ENCODE measurements around the gene PAM. TPM values are rescaled to one million over a fixed set of nuclear protein-coding genes. Genes with fewer than 3 reads are reported as not detected.

The PAM gene
- total RNA-seq, 3 donors from 2014 or later, result 159 to 227 (median 193) TPM

DNA sequence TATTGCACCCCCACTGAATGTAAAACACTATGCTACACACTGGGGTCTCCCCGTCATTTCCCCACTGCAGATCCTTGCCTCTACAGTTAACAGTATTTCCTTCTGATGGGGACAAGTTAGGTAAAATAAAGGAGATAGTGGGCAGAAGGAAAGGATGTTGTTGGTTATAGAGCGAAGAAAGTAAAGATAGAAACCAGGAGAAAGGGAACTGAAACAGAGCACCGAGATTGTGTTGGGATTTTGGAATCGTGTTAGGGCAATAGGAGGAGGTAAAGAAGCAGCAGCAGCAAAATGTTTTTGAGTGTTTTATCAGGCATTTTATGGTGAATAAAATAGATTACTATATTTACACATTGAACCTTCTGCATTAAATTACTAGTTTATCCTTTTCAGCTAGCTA is 60.0 kb downstream of the PAM start:
- no peaks in the 10 kb centered on the region for H3K27me3 ChIP-seq
- DNase-seq (ENCODE audit: low spot score in 2 of 2), result no peak
- intact Hi-C loops (cut with DNase I; ENCODE audit: low total_unique reads), result no loop called here
- H3K4me1 ChIP-seq, result no peaks in the 10 kb centered on the region
- no peak overlapping the region for H3K4me3 ChIP-seq
- H3K27ac ChIP-seq, result no peak overlapping the region
- TF ChIP-seq CTCF (IDR thresholded peaks at IDR 0.05) (no peak), POLR2AphosphoS5 (IDR thresholded peaks at IDR 0.05) (no peak), POLR2A (IDR thresholded peaks at IDR 0.05) (no peak)
- H3K36me3 ChIP-seq, result no peaks in the 10 kb centered on the region
- H3K9me3 ChIP-seq, result no peaks in the 10 kb centered on the region

DNA sequence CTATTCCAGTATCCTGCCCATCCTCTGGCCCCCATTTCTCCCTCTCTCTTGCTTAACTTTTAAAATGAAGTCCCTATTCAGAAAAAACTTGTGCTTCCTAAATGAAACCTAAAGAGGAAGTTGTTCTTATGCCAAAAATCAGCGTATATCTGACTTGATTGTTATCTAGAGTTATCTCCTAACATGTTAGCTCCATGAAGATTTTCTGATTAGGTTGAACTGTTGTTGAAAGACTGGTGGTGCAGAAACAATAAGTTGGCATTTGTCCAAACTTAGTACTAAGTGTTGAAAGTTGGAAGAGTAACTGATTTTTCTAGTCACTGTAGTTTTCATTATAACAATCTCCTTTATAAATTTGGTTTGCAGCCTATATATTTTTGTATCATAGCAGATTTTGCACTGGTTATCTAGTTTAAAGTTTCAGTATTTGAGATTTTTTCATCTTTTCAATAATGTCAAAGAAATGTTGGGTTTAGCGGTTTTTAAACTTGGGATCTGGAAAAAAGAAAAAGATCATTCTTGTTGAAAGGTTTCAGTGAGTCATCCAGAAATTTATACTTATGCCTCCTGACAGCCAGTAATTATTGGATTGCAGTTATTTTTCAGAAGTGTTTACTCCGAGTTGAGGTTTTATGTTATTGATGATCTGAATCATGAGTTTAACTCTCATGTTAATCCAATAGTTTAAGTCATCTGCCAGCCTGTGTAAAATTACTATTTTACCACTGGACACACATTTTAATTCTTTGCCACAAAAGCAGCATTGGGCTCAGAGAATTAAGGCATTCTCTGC is 60.6 kb downstream of the PAM start:
- no peak overlapping the region for H3K27ac ChIP-seq
- no peak overlapping the region for H3K4me3 ChIP-seq
- H3K27me3 ChIP-seq, result no peaks in the 10 kb centered on the region
- intact Hi-C loops (cut with DNase I; ENCODE audit: low total_unique reads), result no loop called here
- no peak for DNase-seq (ENCODE audit: low spot score in 2 of 2)
- TF ChIP-seq POLR2A (IDR thresholded peaks at IDR 0.05), result no peak
- TF ChIP-seq POLR2AphosphoS5 (IDR thresholded peaks at IDR 0.05), result no peak
- TF ChIP-seq CTCF (IDR thresholded peaks at IDR 0.05), result no peak
- H3K36me3 ChIP-seq, result no peaks in the 10 kb centered on the region
- H3K4me1 ChIP-seq, result no peaks in the 10 kb centered on the region
- no peaks in the 10 kb centered on the region for H3K9me3 ChIP-seq

GRCh38 chr5:102818345-102818744 is 63.2 kb downstream of the PAM start:
- no peaks in the 10 kb centered on the region for H3K27me3 ChIP-seq
- no peaks in the 10 kb centered on the region for H3K36me3 ChIP-seq
- no peak for TF ChIP-seq POLR2A (IDR thresholded peaks at IDR 0.05)
- TF ChIP-seq CTCF (IDR thresholded peaks at IDR 0.05), result no peak
- no peaks in the 10 kb centered on the region for H3K4me1 ChIP-seq
- no peak overlapping the region for H3K4me3 ChIP-seq
- H3K27ac ChIP-seq, result no peak overlapping the region
- no peak for DNase-seq (ENCODE audit: low spot score in 2 of 2)
- intact Hi-C loops (cut with DNase I; ENCODE audit: low total_unique reads), result no loop called here
- no peaks in the 10 kb centered on the region for H3K9me3 ChIP-seq

- no peaks in the 10 kb centered on the region for H3K4me1 ChIP-seq
- no peaks in the 10 kb centered on the region for H3K36me3 ChIP-seq
- intact Hi-C loops (cut with DNase I; ENCODE audit: low total_unique reads), result no loop called here
Measured at GRCh38 chr5:102818934-102819333, 63.8 kb downstream of the PAM start.

More at GRCh38 chr5:102818934-102819333, 63.8 kb downstream of the PAM start:
- no peak for DNase-seq (ENCODE audit: low spot score in 2 of 2)
- Histone ChIP-seq H3K27ac (no peak overlapping the region), H3K27me3 (no peaks in the 10 kb centered on the region), H3K4me3 (no peak overlapping the region), H3K9me3 (no peaks in the 10 kb centered on the region)
- TF ChIP-seq POLR2A (IDR thresholded peaks at IDR 0.05) (no peak), POLR2AphosphoS5 (IDR thresholded peaks at IDR 0.05) (no peak), CTCF (IDR thresholded peaks at IDR 0.05) (no peak)

All from breast epithelium (tissue), 4 donors.